Sigmoid colon (tissue), 4 donors: ENCODE data around the gene CPLANE1.

Source experiments
- CTCF ChIP-seq, 4 experiments: fragments of 450-650 bp in 3 of 4; fragments of 200-600 bp in 1 of 4; IDR thresholded peaks; one replicate each; pipeline ENCODE4 v1.5.1; 2016 to 2019; ENCODE audit warnings: antibody characterized with exemption in 4 of 4, mild to moderate bottlenecking in 3 of 4, moderate library complexity in 2 of 4
- EP300 ChIP-seq, 4 donors: sonication (generic); formaldehyde crosslinking; IDR thresholded peaks; one replicate each; pipeline ENCODE4 v1.6.1; 2017; ENCODE audit warnings: antibody characterized with exemption in 4 of 4
- POLR2A ChIP-seq, 2 donors: fragments of 450-650 bp; IDR thresholded peaks; one replicate each; pipeline ENCODE4 v1.6.1; 2016; ENCODE audit warnings: antibody characterized with exemption in 2 of 2, mild to moderate bottlenecking in 2 of 2, moderate library complexity in 2 of 2
- POLR2AphosphoS5 ChIP-seq, 4 donors: sonication (generic); formaldehyde crosslinking; IDR thresholded peaks; one replicate each; pipeline ENCODE4 v1.6.1; 2017; ENCODE audit warnings: antibody characterized with exemption in 4 of 4

DNA sequence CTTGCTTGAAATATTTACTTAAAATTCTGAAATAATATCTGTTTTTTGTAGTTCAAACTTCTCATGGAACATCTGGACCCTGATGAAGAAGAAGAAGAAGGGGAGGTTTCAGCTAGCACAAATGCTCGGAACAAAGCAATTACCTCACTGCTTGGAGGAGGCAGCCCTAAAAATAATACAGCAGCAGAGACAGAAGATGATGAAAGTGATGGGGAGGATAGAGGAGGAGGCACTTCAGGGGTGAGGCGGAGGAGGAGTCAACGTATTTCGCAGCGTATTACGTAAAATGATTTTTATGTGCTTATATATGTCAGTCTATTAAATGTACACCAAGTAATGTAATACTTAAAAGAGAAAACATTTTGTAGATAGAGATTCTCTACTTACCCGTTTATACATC is 185.4 kb downstream of the CPLANE1 start:
- TF ChIP-seq EP300 (IDR thresholded peaks at IDR 0.05) (no peak), CTCF (IDR thresholded peaks at IDR 0.05) (no peak), POLR2AphosphoS5 (IDR thresholded peaks at IDR 0.05) (no peak), POLR2A (IDR thresholded peaks at IDR 0.05) (no peak)
